ENCODE data around the gene NINJ2. TPM values are rescaled to one million over a fixed set of nuclear protein-coding genes. Genes with fewer than 3 reads are reported as not detected.

Gene NINJ2
- total RNA-seq, 1 donor from 2014 or later = not detected

DNA sequence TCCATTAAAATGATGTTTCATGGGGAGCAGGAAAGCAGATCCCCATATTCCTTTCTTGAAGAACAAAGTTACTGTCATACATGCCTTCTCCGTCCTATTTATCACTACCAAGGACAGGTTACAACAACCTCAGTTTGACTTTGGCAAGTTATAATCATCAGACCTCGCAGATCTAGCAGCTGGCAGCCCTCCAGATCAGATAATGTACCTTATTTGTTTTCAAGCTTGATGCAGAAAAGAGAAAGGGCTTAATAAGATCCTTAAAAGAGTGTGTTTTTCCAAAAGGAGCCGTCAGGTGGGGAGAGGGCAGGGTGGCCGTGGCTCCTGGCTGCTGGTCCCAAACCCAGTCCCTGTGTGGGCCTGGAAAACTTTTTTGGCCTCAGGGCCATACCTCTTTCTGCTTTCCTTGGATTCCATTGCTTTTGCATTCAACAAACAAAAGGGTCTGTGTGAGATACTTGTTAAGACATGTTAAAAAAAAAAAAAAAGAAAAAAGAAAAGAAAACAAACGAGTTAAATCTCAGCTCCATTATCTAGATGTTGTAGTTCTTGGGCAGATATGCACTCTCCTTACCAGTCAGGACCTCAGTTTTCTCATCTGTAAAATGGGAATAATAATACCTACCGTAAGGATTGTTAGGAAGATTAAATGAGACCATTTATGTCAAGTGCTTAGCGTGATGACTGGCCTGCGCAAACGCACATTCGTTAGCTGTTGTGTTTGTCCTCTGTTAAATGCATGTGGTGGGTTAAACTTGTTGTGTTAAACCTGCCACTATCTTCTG lies 138.9 kb downstream of the NINJ2 start:
- TF ChIP-seq, protein P1, sequence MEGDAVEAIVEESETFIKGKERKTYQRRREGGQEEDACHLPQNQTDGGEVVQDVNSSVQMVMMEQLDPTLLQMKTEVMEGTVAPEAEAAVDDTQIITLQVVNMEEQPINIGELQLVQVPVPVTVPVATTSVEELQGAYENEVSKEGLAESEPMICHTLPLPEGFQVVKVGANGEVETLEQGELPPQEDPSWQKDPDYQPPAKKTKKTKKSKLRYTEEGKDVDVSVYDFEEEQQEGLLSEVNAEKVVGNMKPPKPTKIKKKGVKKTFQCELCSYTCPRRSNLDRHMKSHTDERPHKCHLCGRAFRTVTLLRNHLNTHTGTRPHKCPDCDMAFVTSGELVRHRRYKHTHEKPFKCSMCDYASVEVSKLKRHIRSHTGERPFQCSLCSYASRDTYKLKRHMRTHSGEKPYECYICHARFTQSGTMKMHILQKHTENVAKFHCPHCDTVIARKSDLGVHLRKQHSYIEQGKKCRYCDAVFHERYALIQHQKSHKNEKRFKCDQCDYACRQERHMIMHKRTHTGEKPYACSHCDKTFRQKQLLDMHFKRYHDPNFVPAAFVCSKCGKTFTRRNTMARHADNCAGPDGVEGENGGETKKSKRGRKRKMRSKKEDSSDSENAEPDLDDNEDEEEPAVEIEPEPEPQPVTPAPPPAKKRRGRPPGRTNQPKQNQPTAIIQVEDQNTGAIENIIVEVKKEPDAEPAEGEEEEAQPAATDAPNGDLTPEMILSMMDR (conservative IDR thresholded peaks at IDR 0.05; ENCODE audit: low read depth, low read length) = no peak
- no peak for DNase-seq (ENCODE audit: low read depth)
- H3K4me3 ChIP-seq (ENCODE audit: low read depth, low read length) = no peak overlapping the region

DNA sequence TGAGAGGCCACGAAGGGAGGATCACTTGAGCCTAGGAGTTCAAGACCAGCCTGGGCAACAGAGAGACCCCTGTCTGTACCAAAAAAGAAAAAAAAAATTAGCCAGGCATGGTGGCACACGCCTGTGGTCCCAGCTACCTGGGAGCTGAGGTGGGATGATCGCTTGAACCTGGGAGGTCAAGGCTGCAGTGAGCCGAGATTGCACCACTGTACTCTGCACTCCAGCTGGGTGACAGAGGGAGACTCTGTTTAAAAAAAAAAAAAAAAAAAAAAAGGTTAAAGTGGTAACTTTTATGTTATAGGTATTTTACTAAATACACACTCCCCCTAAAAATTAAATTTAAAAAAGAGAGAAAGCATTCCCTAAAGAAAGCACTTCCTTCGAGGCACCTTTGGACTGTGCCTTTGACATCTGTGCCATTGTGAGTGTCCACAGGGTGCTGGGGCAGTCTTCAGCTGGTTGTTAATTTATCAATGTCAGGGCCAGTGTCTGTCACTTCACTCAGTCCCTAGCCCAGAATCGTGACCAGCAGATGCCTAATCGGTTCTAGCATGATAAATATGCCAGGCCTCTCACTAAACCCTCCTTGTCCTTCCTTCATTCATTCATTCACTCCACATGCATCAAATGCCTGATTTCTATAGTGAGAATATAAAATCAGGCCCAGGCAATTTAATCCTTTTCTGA lies 140.4 kb downstream of the NINJ2 start:
- DNase-seq (ENCODE audit: low read depth) = no peak
- TF ChIP-seq, protein P1 (conservative IDR thresholded peaks at IDR 0.05; ENCODE audit: low read depth, low read length) = no peak
- no peak overlapping the region for H3K4me3 ChIP-seq (ENCODE audit: low read depth, low read length)

DNA sequence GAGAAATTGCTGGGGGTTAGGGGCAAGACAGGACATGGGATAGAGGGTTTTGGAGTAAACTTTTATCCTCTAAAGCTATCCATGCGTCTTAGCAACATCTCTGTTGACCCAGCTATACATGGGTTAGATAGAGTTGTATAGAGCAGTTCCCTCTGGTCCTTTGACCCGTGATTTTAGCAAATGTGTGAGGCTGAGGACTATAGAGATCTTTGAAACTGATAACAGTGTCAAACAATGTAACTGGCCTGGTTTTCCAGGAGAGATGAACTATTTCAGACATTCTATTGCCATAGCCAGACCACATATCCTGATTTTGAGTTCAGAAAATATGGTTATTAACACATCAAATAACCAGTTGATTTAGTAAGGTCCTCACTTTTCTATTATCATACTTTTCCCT lies 143.1 kb downstream of the NINJ2 start:
- TF ChIP-seq, protein P1 (conservative IDR thresholded peaks at IDR 0.05; ENCODE audit: low read depth, low read length) = no peak
- no peak overlapping the region for H3K4me3 ChIP-seq (ENCODE audit: low read depth, low read length)
- no peak for DNase-seq (ENCODE audit: low read depth)

DNA sequence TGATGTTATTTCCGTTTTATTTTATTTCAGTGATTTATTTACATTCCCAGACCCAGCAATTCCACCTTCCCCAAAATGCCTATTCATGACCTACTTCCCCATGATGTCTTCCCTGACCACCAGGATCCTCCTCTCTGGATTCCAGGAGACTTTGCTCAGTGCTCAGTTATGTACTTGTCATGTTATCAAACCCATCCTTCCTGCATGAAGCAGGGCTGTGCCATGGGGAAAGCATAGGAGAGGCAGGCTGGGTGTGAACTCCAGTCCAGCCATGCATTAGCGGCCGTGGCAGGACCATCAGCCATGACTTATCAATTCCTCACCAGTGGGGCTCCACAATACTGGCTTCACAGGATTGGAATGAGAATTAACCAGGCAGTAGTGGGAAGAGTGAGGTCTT lies 145.7 kb downstream of the NINJ2 start:
- TF ChIP-seq, protein P1 (conservative IDR thresholded peaks at IDR 0.05; ENCODE audit: low read depth, low read length) = no peak
- no peak overlapping the region for H3K4me3 ChIP-seq (ENCODE audit: low read depth, low read length)
- no peak for DNase-seq (ENCODE audit: low read depth)

Other genes with a start within 250 kb of the NINJ2 start
- 5.0 and 7.1 TPM in 2 replicates for gene B4GALNT3, start 203.5 kb downstream of the NINJ2 start, total RNA-seq
- 27.7 and 53.4 TPM in 2 replicates for gene WNK1, start 89.1 kb upstream of the NINJ2 start, total RNA-seq

Data from epithelial cell of proximal tubule (primary cell).